Upper lobe of left lung (tissue), 6 donors: ENCODE measurements around the gene SBK2. TPM values are rescaled to one million over a fixed set of nuclear protein-coding genes. Genes with fewer than 3 reads are reported as not detected.
"Not testable (repeated sequence)": the region's sequence is repeated elsewhere in the genome, so short reads cannot be mapped to it uniquely, and the experiment has no call there.

Source experiments
- ATAC-seq, 2 donors: fragments of 200-7000 bp; cut with Tn5 transposase; one replicate each; pipeline ENCODE4 v1.9.1; 2022; ENCODE audit warnings: mild to moderate bottlenecking in 2 of 2, moderate library complexity in 2 of 2; ENCODE audit not compliant: low FRiP score in 2 of 2
- DNase-seq, 2 donors: peaks; one replicate each; pipeline ENCODE4 v3.0.0-alpha.2; 2019 to 2020
- H3K27ac ChIP-seq, 4 donors: fragments of 200-600 bp; sonication (generic); one replicate each; pipeline ENCODE4 v1.5.1; 2016 to 2019
- H3K27me3 ChIP-seq, 4 donors: fragments of 200-600 bp; sonication (generic); one replicate each; pipeline ENCODE4 v1.5.1; 2017 to 2019
- H3K36me3 ChIP-seq, 4 donors: fragments of 200-600 bp; sonication (generic); one replicate each; pipeline ENCODE4 v1.5.1; 2016 to 2019
- H3K4me1 ChIP-seq, 4 donors: fragments of 200-600 bp; sonication (generic); one replicate each; pipeline ENCODE4 v1.5.1; 2018 to 2019
- H3K4me3 ChIP-seq, 4 donors: fragments of 200-600 bp; sonication (generic); one replicate each; pipeline ENCODE4 v1.5.1; 2017 to 2019; ENCODE audit warnings: mild to moderate bottlenecking in 2 of 4, moderate library complexity in 1 of 4
- H3K9me3 ChIP-seq, 4 donors: fragments of 200-600 bp; sonication (generic); one replicate each; pipeline ENCODE4 v1.5.1; 2018 to 2019
- EP300 ChIP-seq, 4 donors: sonication (generic); formaldehyde crosslinking; IDR thresholded peaks; one replicate each; pipeline ENCODE4 v1.5.1; 2017; ENCODE audit warnings: antibody characterized with exemption in 4 of 4, control low read depth in 2 of 4
- POLR2A ChIP-seq, 4 donors: fragments of 450-650 bp; IDR thresholded peaks; one replicate each; pipeline ENCODE4 v1.5.1; 2016 to 2017; ENCODE audit warnings: antibody characterized with exemption in 4 of 4, mild to moderate bottlenecking in 2 of 4
- POLR2AphosphoS5 ChIP-seq, 2 donors: sonication (generic); formaldehyde crosslinking; IDR thresholded peaks; one replicate each; pipeline ENCODE4 v1.5.1; 2017; ENCODE audit warnings: antibody characterized with exemption in 2 of 2
- WGBS, 2 donors: methylation state at CpG; one replicate each; pipeline ENCODE4 v1.1.5; 2017 to 2018; 5-methylcytosine and 5-hydroxymethylcytosine counted together
- total RNA-seq, 6 donors: library from RNA; depleted of rRNA in 4 of 6; stranded (reverse); fragments of >200 nt in 4 of 6; gene quantifications; one replicate each; pipeline versions ENCODE4 v1.1.0 to v1.2.1, GENCODE V29; 2016 to 2021
- TF ChIP-seq, protein P1 (sequence below), 6 experiments: fragments of 450-650 bp in 4 of 6; fragments of 200-600 bp in 2 of 6; sonication (generic) in 2 of 6; IDR thresholded peaks; one replicate each; pipeline ENCODE4 v1.5.1; 2016 to 2019; ENCODE audit warnings: antibody characterized with exemption in 6 of 6
- donor health status: DM: no; HTN: no; CAD: no; lungs with moderate emphysema.
- donor health status: DM: no; HTN: yes; CAD: no; lungs with severe emphysema.

SBK2 gene
- total RNA-seq, 6 donors from 2014 or later = not detected

DNA sequence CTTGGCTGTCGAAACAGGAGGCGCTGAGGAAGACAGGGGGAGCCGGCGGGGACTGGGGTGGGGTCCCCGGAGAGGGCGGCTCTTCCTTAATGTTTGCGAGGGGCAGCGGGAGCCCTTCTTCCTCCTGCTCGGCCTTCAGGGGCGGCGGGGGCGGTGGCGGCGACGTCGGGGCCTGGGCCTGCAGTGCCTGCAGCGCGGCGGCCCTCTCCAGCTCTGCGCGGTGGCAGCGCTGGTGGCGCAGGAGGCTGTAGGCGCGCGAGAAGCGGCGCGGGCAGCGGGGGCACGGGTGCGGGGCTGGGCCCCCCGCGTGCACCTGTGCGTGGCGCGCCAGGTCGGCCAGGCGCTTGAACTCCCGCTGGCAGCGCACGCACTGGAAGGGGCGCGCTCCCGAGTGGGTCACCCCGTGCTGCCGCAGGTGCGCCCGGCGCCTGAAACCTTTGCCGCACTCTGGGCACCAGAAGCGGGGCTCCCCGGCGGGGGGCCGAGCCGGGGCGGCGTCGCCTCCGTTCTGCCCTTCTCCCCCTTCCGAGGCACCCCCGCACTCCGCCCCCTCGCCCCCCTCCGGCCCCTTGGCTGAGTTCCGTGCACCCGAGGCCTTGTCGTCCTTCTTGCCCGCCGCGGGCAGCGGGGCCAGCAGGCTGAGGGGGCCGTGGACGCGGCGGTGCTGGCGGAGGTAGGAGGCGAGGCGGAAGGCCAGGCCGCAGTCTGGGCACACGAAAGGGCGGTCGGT lies 41.3 kb upstream of the SBK2 start:
- Histone ChIP-seq H3K27ac (no peak overlapping the region), H3K36me3 (peaks cover 3 to 27% (median 17%) of the 10 kb centered on the region in 4 donors), H3K9me3 (no peaks in the 10 kb centered on the region), H3K4me3 (no peak overlapping the region), H3K4me1 (peaks cover 8 to 33% (median 17%) of the 10 kb centered on the region in 4 donors), H3K27me3 (no peaks in the 10 kb centered on the region)
- TF ChIP-seq EP300 (IDR thresholded peaks at IDR 0.05) (no peak), POLR2A (IDR thresholded peaks at IDR 0.05) (no peak), POLR2AphosphoS5 (IDR thresholded peaks at IDR 0.05) (no peak)
- TF ChIP-seq, protein P1, sequence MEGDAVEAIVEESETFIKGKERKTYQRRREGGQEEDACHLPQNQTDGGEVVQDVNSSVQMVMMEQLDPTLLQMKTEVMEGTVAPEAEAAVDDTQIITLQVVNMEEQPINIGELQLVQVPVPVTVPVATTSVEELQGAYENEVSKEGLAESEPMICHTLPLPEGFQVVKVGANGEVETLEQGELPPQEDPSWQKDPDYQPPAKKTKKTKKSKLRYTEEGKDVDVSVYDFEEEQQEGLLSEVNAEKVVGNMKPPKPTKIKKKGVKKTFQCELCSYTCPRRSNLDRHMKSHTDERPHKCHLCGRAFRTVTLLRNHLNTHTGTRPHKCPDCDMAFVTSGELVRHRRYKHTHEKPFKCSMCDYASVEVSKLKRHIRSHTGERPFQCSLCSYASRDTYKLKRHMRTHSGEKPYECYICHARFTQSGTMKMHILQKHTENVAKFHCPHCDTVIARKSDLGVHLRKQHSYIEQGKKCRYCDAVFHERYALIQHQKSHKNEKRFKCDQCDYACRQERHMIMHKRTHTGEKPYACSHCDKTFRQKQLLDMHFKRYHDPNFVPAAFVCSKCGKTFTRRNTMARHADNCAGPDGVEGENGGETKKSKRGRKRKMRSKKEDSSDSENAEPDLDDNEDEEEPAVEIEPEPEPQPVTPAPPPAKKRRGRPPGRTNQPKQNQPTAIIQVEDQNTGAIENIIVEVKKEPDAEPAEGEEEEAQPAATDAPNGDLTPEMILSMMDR (IDR thresholded peaks at IDR 0.05) = no peak
- DNase-seq (peak in 1 of 2 donors; percentile 80), ATAC-seq (no peak)
- WGBS, 2 donors = 96 to 97% methylated on average over 40 to 60 of the region's 83 CpGs

DNA sequence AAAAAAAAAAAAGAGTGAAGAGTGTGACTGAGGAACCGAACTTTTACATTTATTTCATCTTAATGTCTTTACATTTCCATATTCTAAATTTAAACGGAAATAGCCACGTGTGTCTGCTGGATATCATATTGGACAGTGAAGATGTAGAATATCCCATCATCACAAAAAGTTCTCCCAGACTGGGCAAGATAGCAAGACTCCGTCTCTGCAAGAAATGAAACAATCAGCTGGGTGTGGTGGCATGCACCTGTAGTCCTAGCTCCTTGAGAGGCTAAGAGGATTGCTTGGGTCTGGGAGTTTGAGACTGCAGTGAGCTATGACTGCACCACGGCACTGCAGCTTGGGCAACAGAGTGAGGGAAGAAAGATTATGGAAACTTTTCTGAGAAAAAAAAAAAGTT lies 39.8 kb upstream of the SBK2 start:
- TF ChIP-seq, protein P1 (IDR thresholded peaks at IDR 0.05) = no peak
- TF ChIP-seq EP300 (IDR thresholded peaks at IDR 0.05) = no peak
- no peak for TF ChIP-seq POLR2A (IDR thresholded peaks at IDR 0.05)
- no peak for TF ChIP-seq POLR2AphosphoS5 (IDR thresholded peaks at IDR 0.05)
- Histone ChIP-seq H3K4me1 (peaks cover 8 to 23% (median 13%) of the 10 kb centered on the region in 4 donors), H3K27ac (no peak overlapping the region), H3K4me3 (no peak overlapping the region), H3K27me3 (no peaks in the 10 kb centered on the region), H3K9me3 (no peaks in the 10 kb centered on the region), H3K36me3 (peaks cover 3 to 27% (median 17%) of the 10 kb centered on the region in 4 donors)
- 88 to 94% methylated on average over 5 of the region's 5 CpGs for WGBS, 2 donors
- DNase-seq (no peak), ATAC-seq (no peak)

DNA sequence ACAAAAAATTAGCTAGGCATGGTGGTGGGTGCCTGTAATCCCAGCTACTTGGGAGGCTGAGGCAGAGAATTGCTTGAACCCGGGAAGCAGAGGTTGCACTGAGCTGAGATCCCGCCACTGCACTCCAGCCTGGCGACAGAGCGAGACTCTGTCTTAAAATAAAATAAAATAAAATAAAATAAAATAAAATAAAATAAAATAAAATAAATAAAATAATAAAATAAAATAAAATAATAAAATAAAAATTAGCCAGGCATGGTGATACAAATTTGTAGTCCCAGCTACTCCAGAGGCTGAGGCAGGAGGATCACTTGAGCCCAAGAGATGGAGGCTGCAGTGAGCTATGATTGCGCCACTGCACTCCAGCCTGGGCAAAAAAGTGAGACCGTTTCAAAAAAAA lies 37.0 kb upstream of the SBK2 start:
- H3K4me1 ChIP-seq, H3K27me3 ChIP-seq, ATAC-seq, H3K9me3 ChIP-seq, H3K4me3 ChIP-seq, H3K27ac ChIP-seq, DNase-seq: not testable (repeated sequence)
- H3K36me3 ChIP-seq = peaks cover 3 to 22% (median 16%) of the 10 kb centered on the region in 4 donors
- 80 to 92% methylated on average over 6 of the region's 6 CpGs for WGBS, 2 donors

DNA sequence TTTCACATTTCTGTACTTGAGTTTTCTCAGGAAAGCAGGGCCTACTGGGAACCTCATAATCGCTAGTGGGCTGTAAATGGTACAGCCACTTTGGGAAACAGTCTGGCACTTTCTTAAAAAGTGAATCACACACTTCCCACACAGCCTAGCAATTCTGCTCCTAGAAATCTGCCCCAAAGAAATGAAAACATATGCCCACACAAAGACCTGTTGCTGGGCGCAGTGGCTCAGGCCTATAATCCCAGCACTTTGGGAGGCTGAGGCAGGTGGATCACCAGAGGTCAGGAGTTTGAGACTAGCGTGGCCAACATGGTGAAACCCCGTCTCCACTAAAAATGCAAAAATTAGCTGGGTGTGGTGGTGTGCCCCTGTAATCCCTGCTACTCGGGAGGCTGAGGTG lies 32.5 kb upstream of the SBK2 start:
- not testable (repeated sequence) for ATAC-seq, H3K36me3 ChIP-seq, H3K4me1 ChIP-seq, DNase-seq, H3K27ac ChIP-seq, H3K27me3 ChIP-seq, H3K4me3 ChIP-seq, H3K9me3 ChIP-seq
- WGBS, 2 donors = 85 to 88% methylated on average over 4 to 5 of the region's 5 CpGs

DNA sequence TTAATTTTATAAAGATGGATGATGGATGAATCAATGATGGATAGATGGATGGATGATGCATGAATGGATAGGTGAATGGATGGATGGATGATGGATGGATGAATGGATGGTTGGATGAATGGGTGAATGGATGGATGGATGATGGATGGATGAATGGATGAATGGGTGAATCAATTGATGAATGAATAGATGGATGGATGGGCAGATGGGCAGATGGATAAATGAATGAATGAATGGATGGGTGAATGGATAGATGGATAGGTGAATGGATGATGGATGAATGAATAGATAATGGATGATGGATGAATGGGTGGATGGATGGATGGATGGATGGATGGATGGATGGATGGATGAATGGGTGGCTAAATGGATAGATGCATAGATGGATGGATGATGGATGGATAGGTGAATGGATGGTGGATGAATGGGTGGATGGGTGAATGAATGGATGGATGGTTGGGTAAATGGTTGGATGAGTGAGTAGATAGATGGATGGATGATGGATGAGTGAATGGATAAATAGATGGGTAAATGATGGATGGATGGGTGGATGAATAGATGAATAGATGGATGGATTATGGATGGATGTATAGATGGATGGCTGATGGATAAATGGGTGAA lies 30.9 kb upstream of the SBK2 start:
- Histone ChIP-seq H3K27me3 (no peaks in the 10 kb centered on the region), H3K9me3 (no peaks in the 10 kb centered on the region), H3K4me3 (no peak overlapping the region), H3K36me3 (no peaks in the 10 kb centered on the region), H3K27ac (no peak overlapping the region), H3K4me1 (no peaks in the 10 kb centered on the region)
- TF ChIP-seq EP300 (IDR thresholded peaks at IDR 0.05) (no peak), POLR2AphosphoS5 (IDR thresholded peaks at IDR 0.05) (no peak), POLR2A (IDR thresholded peaks at IDR 0.05) (no peak)
- TF ChIP-seq, protein P1 (IDR thresholded peaks at IDR 0.05) = no peak
- no peak for ATAC-seq
- no peak for DNase-seq

DNA sequence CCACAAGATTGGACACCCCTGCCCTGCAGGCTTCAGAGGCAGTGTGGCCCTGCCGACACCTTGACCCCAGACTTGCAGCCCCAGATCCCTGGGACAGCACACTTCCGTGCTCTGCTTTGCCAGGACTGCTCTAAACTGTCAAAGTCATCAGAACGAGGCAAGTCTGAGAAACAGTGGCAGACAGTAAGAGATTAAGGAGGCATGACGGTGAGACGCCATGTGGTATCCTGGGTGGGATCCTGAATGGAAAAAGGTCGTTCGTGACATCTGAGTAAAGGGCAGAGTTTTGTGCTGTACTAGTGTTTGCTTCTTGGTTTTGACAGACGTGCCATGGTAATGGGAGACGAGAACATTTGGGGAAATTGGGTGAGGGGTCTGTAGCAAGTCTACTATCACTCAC lies 29.9 kb upstream of the SBK2 start:
- no peak overlapping the region for H3K4me3 ChIP-seq
- no peaks in the 10 kb centered on the region for H3K27me3 ChIP-seq
- DNase-seq (no peak), ATAC-seq (no peak)
- H3K27ac ChIP-seq = no peak overlapping the region
- WGBS, 2 donors = 52 to 55% methylated on average over 9 of the region's 9 CpGs
- no peaks in the 10 kb centered on the region for H3K36me3 ChIP-seq
- no peaks in the 10 kb centered on the region for H3K4me1 ChIP-seq
- TF ChIP-seq EP300 (IDR thresholded peaks at IDR 0.05) (no peak), POLR2AphosphoS5 (IDR thresholded peaks at IDR 0.05) (no peak), POLR2A (IDR thresholded peaks at IDR 0.05) (no peak)
- TF ChIP-seq, protein P1 (IDR thresholded peaks at IDR 0.05) = no peak
- no peaks in the 10 kb centered on the region for H3K9me3 ChIP-seq
